CD14-positive monocyte (primary cell): ENCODE results near the gene NIPAL4. TPM values are rescaled to one million over a fixed set of nuclear protein-coding genes. Genes with fewer than 3 reads are reported as not detected.

Experiments used
- DNase-seq, 3 donors: peaks; one replicate each; pipeline ENCODE4 v3.0.0-alpha.2; 2011 to 2022
- H2AFZ ChIP-seq: 2 replicates; pipeline ENCODE4 v1.6.0; 2012; ENCODE audit warnings: mild to moderate bottlenecking, low read depth, low read length, inconsistent platforms; ENCODE audit not compliant: insufficient read depth, poor library complexity, severe bottlenecking
- H3K27ac ChIP-seq, 2 donors: 1 replicate in 1 of 2; 2 replicates in 1 of 2; pipeline ENCODE4 v1.5.1; 2012 to 2013; ENCODE audit warnings: low read length in 2 of 2, control low read depth in 1 of 2, inconsistent platforms in 1 of 2, low read depth in 1 of 2, mild to moderate bottlenecking in 1 of 2
- H3K27me3 ChIP-seq, 2 donors: one replicate each; pipeline versions ENCODE4 v1.6.0 to v1.6.1; 2011 to 2013; ENCODE audit warnings: low read length in 2 of 2; ENCODE audit not compliant: control insufficient read depth in 2 of 2, insufficient read depth in 2 of 2
- H3K36me3 ChIP-seq, 2 donors: replicated peaks in 1 of 2; 1 replicate in 1 of 2; 2 replicates in 1 of 2; pipeline versions ENCODE4 v1.5.1 to v1.6.1; 2012 to 2013; ENCODE audit warnings: low read length in 2 of 2, control low read depth in 1 of 2, inconsistent platforms in 1 of 2, mild to moderate bottlenecking in 1 of 2; ENCODE audit not compliant: insufficient read depth in 2 of 2, control insufficient read depth in 1 of 2
- H3K4me1 ChIP-seq, 2 donors: 1 replicate in 1 of 2; 2 replicates in 1 of 2; pipeline versions ENCODE4 v1.5.1 to v1.6.1; 2012 to 2013; ENCODE audit warnings: low read length in 2 of 2, control low read depth in 1 of 2, inconsistent platforms in 1 of 2, mild to moderate bottlenecking in 1 of 2, moderate library complexity in 1 of 2; ENCODE audit not compliant: insufficient read depth in 2 of 2, control insufficient read depth in 1 of 2
- H3K4me2 ChIP-seq: replicated peaks from 2 replicates; pipeline ENCODE3; 2012; ENCODE audit warnings: low read length, moderate library complexity, mild to moderate bottlenecking; ENCODE audit not compliant: poor library complexity, severe bottlenecking; ENCODE audit errors: extremely low read depth
- H3K4me3 ChIP-seq, 3 experiments: fragments of 200-600 bp in 1 of 3; sonication (generic) in 1 of 3; replicated peaks in 1 of 3; 1 replicate in 2 of 3; 2 replicates in 1 of 3; pipeline ENCODE4 v1.5.1; 2011 to 2013; ENCODE audit warnings: low read length in 3 of 3, mild to moderate bottlenecking in 3 of 3, control low read depth in 2 of 3, low read depth in 2 of 3, inconsistent platforms in 1 of 3, moderate library complexity in 1 of 3
- H3K79me2 ChIP-seq: 2 replicates; pipeline ENCODE4 v1.6.0; 2012; ENCODE audit warnings: mild to moderate bottlenecking, control low read depth, inconsistent platforms, low read length, moderate library complexity; ENCODE audit not compliant: insufficient read depth
- H3K9ac ChIP-seq: 2 replicates; pipeline ENCODE4 v1.6.0; 2017; ENCODE audit warnings: low read length, mild to moderate bottlenecking; ENCODE audit not compliant: insufficient read depth, poor library complexity, severe bottlenecking
- H3K9me3 ChIP-seq, 2 donors: replicated peaks in 1 of 2; 1 replicate in 1 of 2; 2 replicates in 1 of 2; pipeline versions ENCODE4 v1.5.1 to v1.6.1; 2012 to 2013; ENCODE audit warnings: low read length in 2 of 2, control low read depth in 1 of 2; ENCODE audit not compliant: control insufficient read depth in 1 of 2, insufficient read depth in 1 of 2
- H4K20me1 ChIP-seq: 2 replicates; pipeline ENCODE4 v1.6.0; 2012; ENCODE audit warnings: mild to moderate bottlenecking, low read length, control low read depth, moderate library complexity; ENCODE audit not compliant: insufficient read depth
- H3K27ac Mint-ChIP-seq, 7 donors: one replicate each; pipeline ENCODE4 v1.8.0; 2020; ENCODE audit warnings: mild to moderate bottlenecking in 7 of 7, mixed read lengths in 7 of 7, moderate library complexity in 6 of 7, inconsistent platforms in 2 of 7
- H3K27me3 Mint-ChIP-seq, 3 donors: one replicate each; pipeline ENCODE4 v1.8.0; 2021 to 2022; ENCODE audit warnings: low read depth in 3 of 3, mild to moderate bottlenecking in 3 of 3, mixed read lengths in 3 of 3, moderate library complexity in 3 of 3, inconsistent platforms in 1 of 3
- H3K36me3 Mint-ChIP-seq, 2 donors: one replicate each; pipeline ENCODE4 v1.8.0; 2020; ENCODE audit warnings: mixed read lengths in 2 of 2, inconsistent platforms in 1 of 2, mild to moderate bottlenecking in 1 of 2
- H3K4me1 Mint-ChIP-seq: one replicate; pipeline ENCODE4 v1.8.0; 2020; ENCODE audit warnings: mild to moderate bottlenecking, mixed read lengths
- H3K4me3 Mint-ChIP-seq, 2 donors: one replicate each; pipeline ENCODE4 v1.8.0; 2020; ENCODE audit warnings: mild to moderate bottlenecking in 2 of 2, mixed read lengths in 2 of 2, moderate library complexity in 1 of 2
- H3K9me3 Mint-ChIP-seq, 7 donors: one replicate each; pipeline ENCODE4 v1.8.0; 2020 to 2022; ENCODE audit warnings: mixed read lengths in 7 of 7, mild to moderate bottlenecking in 6 of 7, moderate library complexity in 6 of 7, inconsistent platforms in 2 of 7
- CTCF ChIP-seq: fragments of 200-600 bp; IDR thresholded peaks from one replicate; pipeline ENCODE4 v1.8.0; 2022; ENCODE audit warnings: antibody characterized with exemption, mild to moderate bottlenecking
- WGBS: methylation state at CpG from one replicate; pipeline ENCODE4 v1.1.5; 2013; ENCODE audit warnings: missing lambda C conversion rate; ENCODE audit not compliant: insufficient coverage; 5-methylcytosine and 5-hydroxymethylcytosine counted together
- intact Hi-C, 2 donors: fragments of 100-400 bp; cut with micrococcal nuclease; formaldehyde crosslinking; loops; one replicate each; pipeline versions ENCODE4 v1.15.0 to v1.15.1; 2023
- polyA plus RNA-seq, 3 donors: library from polyadenylated mRNA; depleted of rRNA in 1 of 3; unstranded in 2 of 3; stranded (reverse) in 1 of 3; fragments of 300-500 nt in 2 of 3; fragments of >200 nt in 1 of 3; fragmentation: Illumina TruSeq in 2 of 3; gene quantifications; 1 replicate in 2 of 3; 2 replicates in 1 of 3; pipeline ENCODE4 v1.2.3, GENCODE V29; 2012 to 2021

The NIPAL4 gene
- polyA plus RNA-seq, 3 donors: 0.04 to 2.3 TPM; not detected in 1

- H3K9ac ChIP-seq: no peak overlapping the region
- H3K27ac Mint-ChIP-seq: no peak overlapping the region
- H3K4me2 ChIP-seq: no peak overlapping the region
- no peak overlapping the region for H2AFZ ChIP-seq
- DNase-seq: peak in 1 of 3 donors; percentile 25
- peaks cover 30 to 90% of the 10 kb centered on the region in 2 donors for H3K36me3 ChIP-seq
- no peak overlapping the region for H3K4me3 Mint-ChIP-seq
- intact Hi-C loops: no loop called here
- TF ChIP-seq CTCF: no peak
- H4K20me1 ChIP-seq: peaks cover 5% of the 10 kb centered on the region
- H3K9me3 ChIP-seq: no peaks in the 10 kb centered on the region
- H3K4me3 ChIP-seq: no peak overlapping the region
- H3K4me1 ChIP-seq: peaks cover 0 to 12% of the 10 kb centered on the region in 2 donors
- peaks cover 70 to 80% of the 10 kb centered on the region in 2 donors for H3K36me3 Mint-ChIP-seq
- no CpG with 5 or more reads among the region's 3 CpGs for WGBS
- H3K79me2 ChIP-seq: no peaks in the 10 kb centered on the region
- H3K9me3 Mint-ChIP-seq: peaks cover 0 to 4% (median 0%) of the 10 kb centered on the region in 7 donors
- H3K4me1 Mint-ChIP-seq: peaks cover 16% of the 10 kb centered on the region
- no peaks in the 10 kb centered on the region for H3K27me3 ChIP-seq
- peaks cover 1 to 3% (median 1%) of the 10 kb centered on the region in 3 donors for H3K27me3 Mint-ChIP-seq
- H3K27ac ChIP-seq: no peak overlapping the region
Measured at GRCh38 chr5:157516006-157516405, 56.0 kb downstream of the NIPAL4 start.

- Histone ChIP-seq H3K4me3 (no peak overlapping the region), H3K4me1 (peaks cover 4 to 18% of the 10 kb centered on the region in 2 donors), H3K4me2 (no peak overlapping the region), H2AFZ (no peak overlapping the region), H3K27ac (no peak overlapping the region), H3K27me3 (no peaks in the 10 kb centered on the region), H3K79me2 (no peaks in the 10 kb centered on the region), H4K20me1 (peaks cover 12% of the 10 kb centered on the region), H3K36me3 (peaks cover 30 to 86% of the 10 kb centered on the region in 2 donors), H3K9ac (no peak overlapping the region), H3K9me3 (no peaks in the 10 kb centered on the region)
- H3K9me3 Mint-ChIP-seq: peaks cover 0 to 4% (median 0%) of the 10 kb centered on the region in 7 donors
- H3K4me1 Mint-ChIP-seq: peaks cover 16% of the 10 kb centered on the region
- H3K27ac Mint-ChIP-seq: peak overlapping the region in 1 of 7 donors; percentile 47
- TF ChIP-seq CTCF: no peak
- H3K36me3 Mint-ChIP-seq: peaks cover 69 to 78% of the 10 kb centered on the region in 2 donors
- no peak for DNase-seq
- intact Hi-C loops: no loop called here
- 98% methylated on average over 5 of the region's 5 CpGs for WGBS
- no peak overlapping the region for H3K4me3 Mint-ChIP-seq
- peaks cover 1 to 3% (median 1%) of the 10 kb centered on the region in 3 donors for H3K27me3 Mint-ChIP-seq
Measured at GRCh38 chr5:157516626-157517325, 56.8 kb downstream of the NIPAL4 start.
